HG02798 (cell line): ENCODE results near the gene SEC23A.
"Not testable (repeated sequence)": the region's sequence is repeated elsewhere in the genome, so short reads cannot be mapped to it uniquely, and the experiment has no call there.

Source experiments
- ATAC-seq: cut with Tn5 transposase; IDR thresholded peaks from one replicate; pipeline ENCODE4 v1.9.1; 2021; ENCODE audit warnings: mild to moderate bottlenecking; ENCODE audit not compliant: unreplicated experiment, poor library complexity

Gene SEC23A

DNA sequence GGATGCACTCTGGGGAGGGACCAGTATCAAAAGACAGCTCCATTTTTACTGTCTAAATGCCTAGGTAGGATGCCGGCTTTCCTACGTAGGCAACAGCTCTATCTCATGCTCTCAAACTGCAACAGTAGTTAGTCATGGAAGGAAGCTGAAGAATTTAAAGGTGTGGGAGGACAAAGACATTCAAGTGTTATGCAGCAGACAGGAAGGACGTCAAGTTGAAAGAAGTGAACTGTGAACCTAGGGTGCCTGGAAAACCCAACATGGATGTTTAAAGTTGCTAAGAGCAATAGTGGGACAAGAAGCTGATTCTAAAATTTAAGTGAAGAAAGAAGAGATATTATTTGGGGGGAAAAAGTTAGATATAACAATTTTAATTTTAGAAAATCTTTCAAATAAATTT lies 5.9 kb downstream of the SEC23A start:
- ATAC-seq = no peak

DNA sequence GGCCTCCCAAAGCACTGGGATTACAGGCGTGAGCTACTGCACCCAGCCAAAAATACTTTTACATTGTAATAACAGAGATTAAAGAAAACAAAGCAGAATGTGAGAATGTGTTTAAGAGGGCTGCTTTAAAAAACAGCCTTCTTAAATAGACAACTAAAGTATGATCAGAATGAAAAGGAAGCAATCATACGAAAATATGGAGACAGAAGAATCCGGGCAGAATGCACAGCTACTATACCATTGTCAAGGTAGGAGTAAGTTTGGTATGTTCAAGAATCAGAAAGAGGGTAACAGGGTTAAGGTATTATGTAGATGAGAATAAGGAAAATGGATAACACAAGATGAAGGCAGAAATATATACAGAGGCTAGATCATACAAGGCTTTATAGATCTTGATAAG lies 8.5 kb downstream of the SEC23A start:
- ATAC-seq = no peak

- ATAC-seq = no peak
Measured at GRCh38 chr14:39091716-39092115, 11.3 kb downstream of the SEC23A start.

DNA sequence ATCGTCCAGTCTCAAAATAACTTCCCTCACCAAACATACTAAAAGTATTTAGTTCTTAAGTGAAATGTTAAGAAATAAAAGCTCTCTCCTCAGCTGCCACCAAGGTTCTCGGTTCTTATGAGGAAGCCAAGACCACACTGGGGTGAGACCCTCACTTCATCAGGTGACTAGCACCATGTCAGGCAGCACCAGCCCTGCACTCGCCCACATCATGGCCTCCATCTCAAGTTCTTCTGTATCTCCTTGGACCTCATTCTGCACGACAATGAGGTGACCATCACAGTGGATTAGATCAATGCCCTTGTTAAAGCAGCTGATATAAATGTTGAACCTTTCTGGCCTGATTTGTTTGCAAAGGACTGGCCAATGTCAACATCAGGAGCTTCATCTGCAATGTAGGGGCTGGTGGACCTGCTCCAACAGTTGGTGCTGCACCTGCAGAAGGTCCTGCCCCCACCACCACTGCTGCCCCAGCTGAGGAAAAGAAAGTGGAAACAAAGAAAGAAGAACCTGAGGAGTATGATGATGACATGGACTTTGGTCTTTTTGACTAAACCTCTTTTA lies 12.4 kb downstream of the SEC23A start:
- ATAC-seq = no peak

GRCh38 chr14:39087493-39087892 lies 15.5 kb downstream of the SEC23A start:
- ATAC-seq = no peak

GRCh38 chr14:39085933-39086332 lies 17.1 kb downstream of the SEC23A start:
- no peak for ATAC-seq

DNA sequence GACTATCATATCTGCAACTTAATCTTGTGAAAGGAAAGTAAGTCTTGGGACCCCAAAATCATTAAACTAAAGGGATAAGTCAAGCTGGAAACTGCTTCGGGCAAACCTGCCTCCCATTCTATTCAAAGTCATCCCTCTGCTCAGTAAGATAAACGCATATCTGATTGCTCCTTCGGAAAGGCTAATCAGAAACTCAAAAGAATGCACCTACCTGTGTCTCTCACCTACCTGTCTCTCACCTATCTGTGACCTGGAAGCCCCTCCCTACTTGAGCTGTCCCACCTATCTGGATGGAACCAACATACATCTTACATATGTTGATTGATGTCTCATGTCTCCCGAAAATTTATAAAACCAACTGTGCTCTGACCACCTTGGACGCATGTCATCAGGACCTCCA lies 19.9 kb downstream of the SEC23A start:
- no peak for ATAC-seq

DNA sequence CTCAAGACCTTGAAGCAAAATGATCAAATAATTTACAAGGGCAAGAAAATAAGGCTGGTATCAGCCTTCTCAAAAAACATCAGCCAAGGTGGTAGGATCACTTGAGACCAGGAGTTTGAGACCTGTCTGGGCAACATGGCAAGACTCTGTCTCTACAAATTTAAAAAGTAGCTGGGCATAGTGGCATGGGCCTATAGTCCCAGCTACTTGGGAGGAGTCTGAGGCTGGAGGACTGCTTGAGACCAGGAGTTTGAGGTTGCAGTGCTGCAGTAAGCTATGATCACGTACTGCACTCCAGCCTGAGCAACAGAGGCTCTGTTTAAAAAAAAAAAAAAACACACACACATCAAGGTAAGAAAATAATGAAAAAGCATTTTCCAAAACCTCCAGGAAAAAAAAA lies 22.1 kb downstream of the SEC23A start:
- ATAC-seq = no peak

DNA sequence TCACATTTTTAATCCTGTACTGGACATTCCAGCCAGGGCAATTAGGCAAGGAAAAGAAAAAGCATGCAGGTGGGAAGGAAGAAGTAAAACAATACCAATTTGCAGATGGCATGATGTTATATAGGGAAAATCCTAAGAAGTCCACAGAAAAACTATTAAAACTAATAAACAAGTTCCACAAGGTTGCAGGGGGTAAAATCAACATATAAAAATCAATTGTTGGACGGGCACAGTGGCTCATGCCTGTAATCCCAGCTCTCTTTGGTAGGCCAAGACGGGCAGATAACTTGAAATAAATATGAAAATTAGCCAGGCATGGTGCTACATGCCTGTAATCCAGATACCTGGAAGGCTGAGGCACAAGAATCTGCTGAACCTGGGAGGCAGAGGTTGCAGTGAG lies 31.9 kb downstream of the SEC23A start:
- ATAC-seq = no peak

GRCh38 chr14:39069923-39070322 lies 33.1 kb downstream of the SEC23A start:
- no peak for ATAC-seq

DNA sequence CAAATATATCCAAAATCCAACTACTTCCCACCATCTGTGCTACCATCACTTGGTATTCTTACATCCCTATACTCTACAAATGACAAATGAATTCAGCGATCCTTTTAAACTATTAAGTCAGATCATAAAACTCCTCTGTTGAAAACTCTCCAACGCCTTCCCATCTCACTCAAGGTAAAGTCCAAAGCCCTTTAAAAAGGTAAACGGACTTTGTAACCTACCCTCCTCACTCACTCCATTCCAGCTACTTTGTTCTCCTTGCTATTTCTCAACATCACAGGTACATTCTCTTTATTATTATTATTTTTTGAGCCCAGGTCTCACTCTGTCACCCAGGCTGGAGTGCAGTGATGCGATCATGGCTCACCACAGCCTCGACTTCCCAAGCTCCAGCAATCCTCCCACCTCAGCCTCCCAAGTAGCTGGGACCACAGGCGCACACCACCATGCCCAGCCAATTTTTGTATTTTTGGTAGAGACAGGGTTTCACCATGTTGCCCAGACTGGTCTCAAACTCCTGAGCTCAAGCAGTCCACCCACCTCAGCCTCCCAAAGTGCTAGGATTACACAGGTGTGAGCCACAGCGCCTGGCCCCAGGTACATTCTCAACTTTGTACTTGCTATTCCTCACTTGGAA lies 33.7 kb downstream of the SEC23A start:
- not testable (repeated sequence) for ATAC-seq

DNA sequence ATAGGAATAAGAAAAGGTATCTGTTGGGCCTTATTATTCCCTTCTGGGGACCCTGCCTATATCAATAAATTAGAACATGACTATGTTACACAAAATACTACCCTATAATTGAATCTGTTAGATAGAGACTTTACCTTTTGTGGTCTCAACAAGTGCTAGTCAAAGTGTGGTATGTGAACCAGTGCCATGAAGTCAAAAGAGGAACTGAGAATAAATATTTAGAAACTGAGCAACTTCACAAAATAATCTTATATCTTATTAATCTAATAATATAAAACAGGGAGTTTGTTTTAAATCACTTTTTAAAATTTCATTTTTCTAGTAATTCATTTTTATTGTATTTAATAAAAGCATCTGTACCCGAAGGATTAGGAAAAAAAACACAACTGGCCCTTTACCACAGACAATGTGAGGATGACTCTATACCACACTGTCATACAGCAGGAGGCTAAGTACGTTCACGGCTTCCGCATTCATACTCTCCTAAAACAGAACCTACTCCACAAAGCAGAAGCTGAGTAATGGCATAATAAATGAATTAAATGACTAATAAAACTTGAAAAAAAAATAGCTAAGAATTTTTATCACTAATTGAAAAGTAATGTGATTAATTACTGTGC lies 42.1 kb downstream of the SEC23A start:
- ATAC-seq = peak; percentile 97

DNA sequence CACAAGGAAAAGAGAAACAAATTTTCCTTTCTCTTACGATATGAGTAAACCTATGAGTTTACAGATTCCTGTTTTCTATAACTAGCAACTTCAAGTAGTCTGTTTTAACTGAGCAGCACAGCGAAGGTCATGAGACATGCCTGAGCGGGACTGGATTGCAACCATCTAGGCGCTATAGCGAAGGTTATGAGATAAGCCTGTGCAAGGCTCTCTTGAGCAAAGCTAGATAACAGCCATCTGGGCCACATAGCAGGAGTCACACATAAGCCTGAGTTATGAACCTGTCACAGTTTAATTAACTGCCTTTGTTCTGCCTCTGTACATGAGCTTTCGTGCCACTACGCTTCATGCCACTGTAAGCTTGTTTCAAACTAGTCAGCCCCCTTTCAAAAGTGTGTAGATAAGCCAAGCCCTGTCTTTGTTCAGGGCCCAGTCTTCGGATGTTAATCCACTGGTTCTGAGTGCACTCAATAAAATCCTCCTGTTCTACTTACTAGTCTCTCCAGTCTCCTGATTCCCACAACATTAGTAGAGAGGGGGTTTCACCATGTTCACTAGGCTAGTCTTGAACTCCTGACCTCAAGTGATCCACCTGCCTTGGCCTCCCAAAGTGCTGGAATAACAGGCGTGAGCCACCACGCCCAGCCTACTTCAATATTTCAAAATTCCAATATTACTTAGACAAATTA lies 47.1 kb downstream of the SEC23A start:
- no peak for ATAC-seq

DNA sequence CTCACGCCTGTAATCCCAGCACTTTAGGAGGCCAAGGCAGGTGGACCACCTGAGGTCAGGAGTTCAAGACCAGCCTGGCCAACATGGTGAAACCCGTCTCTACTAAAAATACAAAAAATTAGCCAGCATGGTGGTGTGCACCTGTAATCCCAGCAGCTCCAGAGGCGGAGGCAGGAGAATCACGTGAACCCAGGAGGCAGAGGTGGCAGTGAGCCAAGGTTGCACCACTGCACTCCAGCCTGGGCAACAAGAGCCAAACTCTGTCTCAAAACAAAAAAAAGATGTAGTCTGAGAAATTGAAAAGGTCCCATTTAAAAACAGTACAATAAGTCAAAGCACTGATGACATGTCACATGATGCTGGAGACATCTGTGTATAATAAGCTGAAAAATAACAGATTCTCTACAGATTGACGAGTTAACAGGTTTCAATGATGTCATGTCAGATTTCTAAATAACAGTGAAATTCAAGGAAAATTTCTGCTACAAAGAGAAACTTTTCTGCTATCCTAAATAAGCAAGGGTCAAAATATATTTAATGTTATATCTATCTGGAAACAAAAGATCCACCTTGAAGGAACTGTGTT lies 50.1 kb downstream of the SEC23A start:
- ATAC-seq = not testable (repeated sequence)

GRCh38 chr14:39050389-39050788 lies 52.6 kb downstream of the SEC23A start:
- ATAC-seq = no peak

DNA sequence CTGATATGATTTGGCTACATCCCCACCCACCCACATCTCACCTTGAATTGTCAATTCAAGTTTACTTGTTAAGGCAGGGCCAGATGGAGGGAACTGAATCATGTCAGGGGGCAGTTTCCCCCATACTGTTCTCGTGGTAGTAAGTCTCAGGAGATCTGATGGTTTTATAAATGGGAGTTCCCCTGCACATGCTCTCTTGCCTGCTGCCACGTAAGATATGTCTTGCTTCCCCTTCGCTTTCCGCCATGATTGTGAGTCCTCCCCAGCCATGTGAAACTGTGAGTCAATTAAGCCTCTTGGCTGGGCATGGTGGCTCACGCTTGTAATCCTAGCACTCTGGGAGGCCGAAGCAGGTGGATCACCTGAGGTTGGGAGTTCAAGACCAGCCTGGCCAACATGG lies 57.1 kb downstream of the SEC23A start:
- ATAC-seq = not testable (repeated sequence)

- ATAC-seq = no peak
Measured at GRCh38 chr14:39043352-39043943, 59.6 kb downstream of the SEC23A start.

GRCh38 chr14:39040529-39040928 lies 62.5 kb downstream of the SEC23A start:
- no peak for ATAC-seq

DNA sequence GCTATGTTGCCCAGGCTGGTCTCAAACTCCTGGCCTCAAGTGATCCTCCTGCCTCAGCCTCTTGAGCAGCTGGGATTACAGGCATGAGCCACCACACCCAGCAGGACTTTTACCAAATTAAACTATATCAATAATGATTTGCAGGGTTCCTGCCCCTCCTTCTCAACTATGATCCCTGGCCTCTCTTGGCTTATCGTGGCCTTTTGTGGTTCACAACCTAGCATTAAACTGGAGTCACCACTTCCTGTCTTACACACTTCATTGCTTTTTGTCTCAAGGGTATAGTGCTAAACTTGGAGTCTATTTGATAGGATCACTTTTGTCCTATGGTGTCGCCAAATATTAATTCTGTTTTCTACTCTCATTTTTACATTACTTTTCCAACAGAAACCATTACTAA lies 64.5 kb downstream of the SEC23A start:
- ATAC-seq = no peak

DNA sequence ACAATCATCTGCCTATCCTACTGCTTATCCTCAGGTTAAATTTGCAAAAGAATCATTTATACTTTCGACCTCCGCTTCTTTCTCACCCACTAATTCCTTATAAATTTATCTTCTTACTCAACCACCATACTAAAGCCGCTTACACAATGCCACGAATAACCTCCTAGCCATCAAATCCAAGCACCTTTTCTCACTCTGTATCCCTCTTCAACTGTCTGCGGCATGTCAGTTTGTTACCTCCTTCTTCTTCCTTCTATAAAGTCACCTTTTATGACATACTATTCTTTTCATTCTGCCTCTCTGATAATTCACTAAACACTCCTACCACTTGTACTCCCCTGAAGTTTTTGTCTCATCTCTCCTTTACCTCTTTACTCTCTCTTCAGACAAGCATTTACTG lies 66.3 kb downstream of the SEC23A start:
- no peak for ATAC-seq

- no peak for ATAC-seq
Measured at GRCh38 chr14:39035336-39035735, 67.7 kb downstream of the SEC23A start.
